Fibroblast of the aortic adventitia (primary cell): ENCODE measurements around the gene FCHO1. TPM values are rescaled to one million over a fixed set of nuclear protein-coding genes. Genes with fewer than 3 reads are reported as not detected.
"Not testable (repeated sequence)": the region's sequence is repeated elsewhere in the genome, so short reads cannot be mapped to it uniquely, and the experiment has no call there.

Experiments used
- DNase-seq: peaks from one replicate; pipeline ENCODE4 v3.0.0-alpha.2; 2010; ENCODE audit warnings: low read depth
- H3K4me3 ChIP-seq: 2 replicates; pipeline ENCODE4 v1.5.1; 2011; ENCODE audit warnings: low read depth, mild to moderate bottlenecking, control low read depth, low read length, moderate library complexity
- CTCF ChIP-seq: IDR thresholded peaks from 2 replicates; pipeline ENCODE4 v1.5.1; 2011; ENCODE audit warnings: mild to moderate bottlenecking, low read length, control low read depth, inconsistent platforms; ENCODE audit not compliant: insufficient read depth
- total RNA-seq: library from RNA; depleted of rRNA; stranded (reverse); fragments of >200 nt; gene quantifications from 2 replicates; pipeline ENCODE4 v1.2.3, GENCODE V29; 2012; ENCODE audit warnings: low replicate concordance

The FCHO1 gene
- total RNA-seq, 1 donor = 0.36 TPM

GRCh38 chr19:17797424-17798201 is 46.3 kb downstream of the FCHO1 start:
- no peak for DNase-seq
- TF ChIP-seq CTCF = no peak
- no peak overlapping the region for H3K4me3 ChIP-seq

GRCh38 chr19:17798599-17798998 is 47.3 kb downstream of the FCHO1 start:
- not testable (repeated sequence) for H3K4me3 ChIP-seq, DNase-seq

GRCh38 chr19:17802137-17802858 is 51.0 kb downstream of the FCHO1 start:
- H3K4me3 ChIP-seq = no peak overlapping the region
- TF ChIP-seq CTCF = no peak

GRCh38 chr19:17803264-17803896 is 52.1 kb downstream of the FCHO1 start:
- no peak overlapping the region for H3K4me3 ChIP-seq
- no peak for DNase-seq
- TF ChIP-seq CTCF = no peak

More at GRCh38 chr19:17802137-17802858, 51.0 kb downstream of the FCHO1 start:
- DNase-seq = no peak

- H3K4me3 ChIP-seq = no peak overlapping the region
- no peak for DNase-seq
- TF ChIP-seq CTCF = no peak
Observed at GRCh38 chr19:17805427-17805826, 54.1 kb downstream of the FCHO1 start.

- no peak overlapping the region for H3K4me3 ChIP-seq
- TF ChIP-seq CTCF = no peak
- no peak for DNase-seq
Observed at GRCh38 chr19:17806945-17807344, 55.7 kb downstream of the FCHO1 start.

GRCh38 chr19:17807731-17808316 is 56.5 kb downstream of the FCHO1 start:
- TF ChIP-seq CTCF = no peak
- no peak overlapping the region for H3K4me3 ChIP-seq
- no peak for DNase-seq
